Loucy (cell line): ENCODE data around the gene NEFH.

ENCODE experiments used
- H2AFZ ChIP-seq: fragments of 200-600 bp; sonication (generic); 2 replicates; pipeline ENCODE4 v1.6.0; 2016; ENCODE audit warnings: antibody characterized with exemption, mild to moderate bottlenecking, low read length, moderate library complexity
- H3F3A ChIP-seq: fragments of 200-600 bp; 2 replicates; pipeline ENCODE4 v1.6.0; 2016; ENCODE audit warnings: antibody characterized with exemption, low read depth, mild to moderate bottlenecking
- H3K27me3 ChIP-seq: fragments of 200-600 bp; sonication (generic); 2 replicates; pipeline ENCODE4 v1.6.1; 2014; ENCODE audit warnings: low read length, mild to moderate bottlenecking; ENCODE audit not compliant: insufficient read depth, poor library complexity, severe bottlenecking
- H3K36me3 ChIP-seq: fragments of 200-600 bp; sonication (generic); 2 replicates; pipeline ENCODE4 v1.6.1; 2016; ENCODE audit warnings: low read length; ENCODE audit not compliant: insufficient read depth
- H3K4me1 ChIP-seq: fragments of 200-600 bp; sonication (generic); 2 replicates; pipeline ENCODE4 v1.5.1; 2014; ENCODE audit warnings: low read length, mild to moderate bottlenecking; ENCODE audit not compliant: insufficient read depth, poor library complexity, severe bottlenecking
- H3K4me2 ChIP-seq: fragments of 200-600 bp; sonication (generic); 2 replicates; pipeline ENCODE4 v1.6.0; 2014; ENCODE audit warnings: antibody characterized with exemption, low read length, low read depth, mild to moderate bottlenecking; ENCODE audit not compliant: poor library complexity, severe bottlenecking
- H3K4me3 ChIP-seq: fragments of 200-600 bp; sonication (generic); 2 replicates; pipeline ENCODE4 v1.5.1; 2014; ENCODE audit warnings: low read length, mild to moderate bottlenecking, mixed read lengths; ENCODE audit not compliant: poor library complexity, severe bottlenecking
- H3K79me2 ChIP-seq: fragments of 200-600 bp; sonication (generic); 2 replicates; pipeline ENCODE4 v1.6.1; 2014; ENCODE audit warnings: low read length; ENCODE audit not compliant: insufficient read depth
- H3K9ac ChIP-seq: fragments of 200-600 bp; sonication (generic); 2 replicates; pipeline ENCODE4 v1.6.0; 2014; ENCODE audit warnings: mild to moderate bottlenecking, low read depth, low read length, moderate library complexity; ENCODE audit not compliant: poor library complexity, severe bottlenecking
- H3K9me2 ChIP-seq: fragments of 200-600 bp; sonication (generic); replicated peaks from 2 replicates; pipeline ENCODE4 v1.6.1; 2016; ENCODE audit warnings: low read depth, low read length, mixed read lengths
- H3K9me3 ChIP-seq: fragments of 200-600 bp; sonication (generic); 2 replicates; pipeline ENCODE4 v1.6.1; 2014; ENCODE audit warnings: mild to moderate bottlenecking, antibody characterized with exemption, low read length, low read depth; ENCODE audit not compliant: insufficient read depth
- H4K20me1 ChIP-seq: fragments of 200-600 bp; sonication (generic); 2 replicates; pipeline ENCODE4 v1.6.0; 2014; ENCODE audit warnings: antibody characterized with exemption, low read length, mild to moderate bottlenecking; ENCODE audit not compliant: insufficient read depth, poor library complexity, severe bottlenecking
- EZH2phosphoT487 ChIP-seq: fragments of 200-600 bp; IDR thresholded peaks from 2 replicates; pipeline ENCODE4 v1.6.1; 2018; ENCODE audit warnings: antibody characterized with exemption, mild to moderate bottlenecking, moderate library complexity, borderline replicate concordance
- TF ChIP-seq, protein P1 (sequence below): fragments of 200-600 bp; sonication (generic); conservative IDR thresholded peaks from 2 replicates; pipeline ENCODE4 v1.5.1; 2014; ENCODE audit warnings: mild to moderate bottlenecking, antibody characterized with exemption, low read length

Gene NEFH

DNA sequence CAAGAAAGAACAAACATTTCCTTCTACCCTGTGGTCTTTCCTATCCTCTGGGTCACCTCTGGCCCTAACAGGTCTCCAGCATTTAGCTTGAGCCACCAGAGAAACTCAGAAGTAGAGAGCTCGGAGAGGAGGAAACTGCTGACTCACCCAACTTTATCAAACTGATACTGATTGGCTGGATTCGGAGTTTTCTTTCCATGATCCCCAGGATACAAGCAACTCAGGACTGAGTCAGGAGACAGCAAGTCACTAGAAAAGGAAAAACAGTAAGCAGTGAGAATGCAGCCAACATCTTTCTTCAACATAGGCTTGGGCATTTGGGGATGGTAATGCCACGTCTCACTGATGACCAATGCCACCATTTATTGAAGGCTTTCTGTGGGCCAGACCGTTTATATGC is 40.8 kb downstream of the NEFH start:
- Histone ChIP-seq H3K4me3 (no peak overlapping the region), H3F3A (no peaks in the 10 kb centered on the region), H3K9me3 (no peaks in the 10 kb centered on the region), H3K4me2 (no peak overlapping the region), H3K4me1 (no peaks in the 10 kb centered on the region), H3K79me2 (no peaks in the 10 kb centered on the region), H4K20me1 (no peaks in the 10 kb centered on the region), H3K9me2 (no peaks in the 10 kb centered on the region), H2AFZ (no peak overlapping the region), H3K36me3 (peaks cover 86% of the 10 kb centered on the region; the same call in 1 of the 2 replicates), H3K9ac (no peak overlapping the region), H3K27me3 (no peaks in the 10 kb centered on the region)
- no peak for TF ChIP-seq EZH2phosphoT487
- TF ChIP-seq, protein P1, sequence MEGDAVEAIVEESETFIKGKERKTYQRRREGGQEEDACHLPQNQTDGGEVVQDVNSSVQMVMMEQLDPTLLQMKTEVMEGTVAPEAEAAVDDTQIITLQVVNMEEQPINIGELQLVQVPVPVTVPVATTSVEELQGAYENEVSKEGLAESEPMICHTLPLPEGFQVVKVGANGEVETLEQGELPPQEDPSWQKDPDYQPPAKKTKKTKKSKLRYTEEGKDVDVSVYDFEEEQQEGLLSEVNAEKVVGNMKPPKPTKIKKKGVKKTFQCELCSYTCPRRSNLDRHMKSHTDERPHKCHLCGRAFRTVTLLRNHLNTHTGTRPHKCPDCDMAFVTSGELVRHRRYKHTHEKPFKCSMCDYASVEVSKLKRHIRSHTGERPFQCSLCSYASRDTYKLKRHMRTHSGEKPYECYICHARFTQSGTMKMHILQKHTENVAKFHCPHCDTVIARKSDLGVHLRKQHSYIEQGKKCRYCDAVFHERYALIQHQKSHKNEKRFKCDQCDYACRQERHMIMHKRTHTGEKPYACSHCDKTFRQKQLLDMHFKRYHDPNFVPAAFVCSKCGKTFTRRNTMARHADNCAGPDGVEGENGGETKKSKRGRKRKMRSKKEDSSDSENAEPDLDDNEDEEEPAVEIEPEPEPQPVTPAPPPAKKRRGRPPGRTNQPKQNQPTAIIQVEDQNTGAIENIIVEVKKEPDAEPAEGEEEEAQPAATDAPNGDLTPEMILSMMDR: no peak

DNA sequence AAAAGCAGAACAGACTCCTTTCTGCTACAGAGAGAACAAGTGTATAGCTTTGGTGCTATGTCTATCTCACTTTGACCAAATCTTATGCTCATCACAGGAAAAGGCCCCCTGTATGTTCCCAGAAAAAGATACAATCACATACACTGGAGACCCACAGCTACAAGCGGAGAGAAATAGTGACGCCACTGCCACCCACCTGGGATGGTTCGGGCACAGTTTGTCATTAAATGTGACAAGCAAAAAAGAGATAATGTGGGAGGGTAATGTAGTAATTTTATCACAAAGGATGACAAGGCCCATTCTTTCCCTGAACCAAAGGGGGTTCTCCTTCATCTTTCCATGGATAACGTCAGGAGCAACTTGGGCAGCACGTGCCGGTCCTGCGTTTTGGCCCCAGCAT is 41.5 kb downstream of the NEFH start:
- no peak overlapping the region for H3K4me2 ChIP-seq
- no peaks in the 10 kb centered on the region for H3K4me1 ChIP-seq
- H4K20me1 ChIP-seq: no peaks in the 10 kb centered on the region
- H3K9me3 ChIP-seq: no peaks in the 10 kb centered on the region
- no peaks in the 10 kb centered on the region for H3K27me3 ChIP-seq
- no peak overlapping the region for H3K4me3 ChIP-seq
- no peak overlapping the region for H3K9ac ChIP-seq
- H3F3A ChIP-seq: no peaks in the 10 kb centered on the region
- no peak for TF ChIP-seq EZH2phosphoT487
- TF ChIP-seq, protein P1: no peak
- H3K79me2 ChIP-seq: no peaks in the 10 kb centered on the region
- H3K36me3 ChIP-seq: peaks cover 83% of the 10 kb centered on the region; the same call in 1 of the 2 replicates
- no peaks in the 10 kb centered on the region for H3K9me2 ChIP-seq
- H2AFZ ChIP-seq: no peak overlapping the region

DNA sequence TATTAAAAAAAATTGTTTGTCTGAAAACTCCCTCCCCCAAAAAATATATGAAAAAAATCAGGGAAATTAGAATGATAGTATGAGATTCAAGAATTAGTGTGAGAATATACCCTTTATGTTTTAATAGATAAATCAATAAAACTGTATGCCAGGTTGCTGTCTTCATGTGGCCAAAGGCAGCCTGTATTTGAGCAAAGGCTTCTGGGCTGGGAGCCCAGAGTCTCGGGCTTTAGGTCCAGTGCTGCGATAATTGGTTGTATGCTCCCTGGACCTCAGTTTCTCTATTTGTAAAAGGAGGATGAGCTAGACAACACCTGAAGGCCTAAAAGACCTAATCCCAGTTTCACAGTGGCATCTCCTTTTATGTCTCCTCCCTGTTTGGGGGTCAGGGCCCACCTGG is 43.7 kb downstream of the NEFH start:
- Histone ChIP-seq H3K79me2 (no peaks in the 10 kb centered on the region), H3K4me2 (no peak overlapping the region), H3K9me3 (no peaks in the 10 kb centered on the region), H3K4me1 (no peaks in the 10 kb centered on the region), H3K9me2 (no peaks in the 10 kb centered on the region), H3F3A (no peaks in the 10 kb centered on the region), H3K36me3 (peaks cover 84% of the 10 kb centered on the region; the same call in 1 of the 2 replicates), H4K20me1 (no peaks in the 10 kb centered on the region), H2AFZ (no peak overlapping the region), H3K27me3 (no peaks in the 10 kb centered on the region), H3K9ac (no peak overlapping the region), H3K4me3 (no peak overlapping the region)
- TF ChIP-seq, protein P1: no peak
- no peak for TF ChIP-seq EZH2phosphoT487
